HepG2 (cell line): ENCODE measurements around the gene TPSAB1. TPM values are rescaled to one million over a fixed set of nuclear protein-coding genes. Genes with fewer than 3 reads are reported as not detected.

Experiments used
- ATAC-seq: fragments of 200-7000 bp; cut with Tn5 transposase; 3 replicates; pipeline ENCODE4 v1.9.1; 2020; ENCODE audit warnings: mild to moderate bottlenecking, moderate library complexity
- BruUV-seq: library from RNA; stranded (reverse); fragments of 400-500 nt; replicated peaks from 2 replicates; lab custom pipeline; 2021; lab: Mats Ljungman, UMichigan
- CTCF ChIA-PET: fragments of 300-600 bp; formaldehyde crosslinking; extraction: SDS; loops from one replicate; lab custom pipeline; 2021; ENCODE audit warnings: low total read pairs, inconsistent platforms, low intra/inter-chr PET ratio; lab: Yijun Ruan, JAX
- POLR2A ChIA-PET: fragments of 350-600 bp; sonication (Branson Sonifier 250); formaldehyde crosslinking; loops from one replicate; lab custom pipeline; 2020; ENCODE audit warnings: antibody characterized with exemption, inconsistent platforms; lab: Yijun Ruan, JAX
- DNase-seq: peaks from one replicate; pipeline ENCODE4 v3.0.0-alpha.2; 2015; ENCODE audit warnings: low spot score
- FAIRE-seq: peaks from 3 replicates; lab custom pipeline; 2011; peaks lifted over from hg19 to GRCh38; lab: Jason Lieb, UNC
- H2AFZ ChIP-seq: one replicate; pipeline ENCODE4 v1.6.1; 2011; ENCODE audit warnings: low read length, inconsistent platforms
- H3K27ac ChIP-seq: fragments of 300-600 bp; 3 replicates; pipeline ENCODE4 v1.8.0; 2011; ENCODE audit warnings: mixed run types, mild to moderate bottlenecking, mixed read lengths, low read length, inconsistent platforms; ENCODE audit not compliant: insufficient read depth; ENCODE audit errors: extremely low read length
- H3K27me3 ChIP-seq, 2 experiments: fragments of 200-600 bp in 1 of 2; 2 replicates in 1 of 2; 3 replicates in 1 of 2; pipeline versions ENCODE4 v1.6.0 to v1.8.0; 2011; ENCODE audit warnings: low read length in 2 of 2, mild to moderate bottlenecking in 2 of 2, moderate library complexity in 2 of 2, inconsistent platforms in 1 of 2; ENCODE audit not compliant: insufficient read depth in 2 of 2, control insufficient read depth in 1 of 2
- H3K36me3 ChIP-seq, 2 experiments: fragments of 200-600 bp in 1 of 2; replicated peaks in 1 of 2; 2 replicates in 1 of 2; 3 replicates in 1 of 2; pipeline versions ENCODE4 v1.5.1 to v1.8.0; 2011; ENCODE audit warnings: low read length in 2 of 2, inconsistent platforms in 1 of 2; ENCODE audit not compliant: insufficient read depth in 2 of 2, control insufficient read depth in 1 of 2
- H3K4me1 ChIP-seq: 2 replicates; pipeline ENCODE4 v1.5.1; 2012; ENCODE audit warnings: low read length, inconsistent platforms; ENCODE audit not compliant: insufficient read depth
- H3K4me2 ChIP-seq: 2 replicates; pipeline ENCODE4 v1.6.0; 2011; ENCODE audit warnings: low read depth, low read length, inconsistent platforms
- H3K4me3 ChIP-seq, 3 experiments: fragments of 200-600 bp in 1 of 3; sonication (generic), shearing (Covaris generic) in 1 of 3; replicated peaks in 1 of 3; 2 replicates each; pipeline ENCODE4 v1.5.1; 2011 to 2016; ENCODE audit warnings: low read length in 3 of 3, inconsistent platforms in 2 of 3, low read depth in 2 of 3, mild to moderate bottlenecking in 2 of 3, control low read depth in 1 of 3, mixed read lengths in 1 of 3; ENCODE audit not compliant: insufficient read depth in 1 of 3
- H3K79me2 ChIP-seq: one replicate; pipeline ENCODE4 v1.6.1; 2011; ENCODE audit warnings: low read length, inconsistent platforms; ENCODE audit not compliant: insufficient read depth
- H3K9ac ChIP-seq: 2 replicates; pipeline ENCODE4 v1.6.0; 2011; ENCODE audit warnings: mild to moderate bottlenecking, low read depth, low read length, inconsistent platforms; ENCODE audit not compliant: insufficient read depth
- H3K9me3 ChIP-seq: 2 replicates; pipeline ENCODE4 v1.5.1; 2012; ENCODE audit warnings: mild to moderate bottlenecking, low read length
- H4K20me1 ChIP-seq: 2 replicates; pipeline ENCODE4 v1.6.0; 2011; ENCODE audit warnings: inconsistent platforms, mild to moderate bottlenecking, low read length, moderate library complexity; ENCODE audit not compliant: insufficient read depth
- DNMT1 ChIP-seq: sonication (generic); formaldehyde crosslinking; IDR thresholded peaks from 2 replicates; pipeline ENCODE4 v1.5.1; 2020; ENCODE audit warnings: mild to moderate bottlenecking, missing genetic modification reagents
- EZH2 ChIP-seq: conservative IDR thresholded peaks from 2 replicates; pipeline ENCODE4 v1.6.1; 2012; ENCODE audit warnings: mild to moderate bottlenecking, low read depth, low read length, moderate library complexity
- MTF2 ChIP-seq: sonication (generic); formaldehyde crosslinking; IDR thresholded peaks from 2 replicates; pipeline ENCODE4 v1.5.0; 2020; ENCODE audit warnings: missing genetic modification reagents, borderline replicate concordance
- NCOA5 ChIP-seq: sonication (generic); formaldehyde crosslinking; IDR thresholded peaks from 2 replicates; pipeline ENCODE4 v1.4.0; 2020; ENCODE audit warnings: missing genetic modification reagents
- WGBS: methylation state at CpG from one replicate; pipeline ENCODE4 v1.1.6; 2017; ENCODE audit warnings: low lambda C conversion rate; 5-methylcytosine and 5-hydroxymethylcytosine counted together
- in situ Hi-C: cut with HindIII; loops from 2 replicates; pipeline ENCODE4 v1.10.0; 2017; ENCODE audit warnings: low pct_unique_long_range_greater_than_20kb; ENCODE audit not compliant: extremely low pct_ligation_motif_present
- intact Hi-C: fragments of 100-400 bp; cut with micrococcal nuclease; formaldehyde crosslinking; loops from one replicate; pipeline ENCODE4 v1.10.0; 2022; ENCODE audit not compliant: unreplicated experiment
- polyA plus RNA-seq, 8 experiments: library from polyadenylated mRNA; depleted of rRNA in 3 of 8; stranded (reverse) in 7 of 8; unstranded in 1 of 8; fragments of >200 nt; fragmentation: Illumina TruSeq in 4 of 8; extraction: Trizol in 4 of 8; gene quantifications; 2 replicates each; pipeline versions ENCODE4 v1.2.1 to v1.2.3, GENCODE V29; 2011 to 2016; ENCODE audit warnings: low read depth in 4 of 8, missing spikeins in 1 of 8, mixed read lengths in 1 of 8; ENCODE audit not compliant: insufficient read depth in 1 of 8
- total RNA-seq, 5 experiments: library from RNA; depleted of rRNA; stranded (reverse); fragments of >200 nt; fragmentation: Illumina TruSeq; extraction: Trizol; gene quantifications; 2 replicates each; pipeline ENCODE4 v1.2.3, GENCODE V29; 2016; ENCODE audit warnings: low read depth in 1 of 5

The TPSAB1 gene
- total and polyA plus RNA-seq, 2 of the 13 experiments (the other 11 are each of a cell fraction or from before 2014, with no cell fraction given): 0.12 TPM; not detected in 1

DNA sequence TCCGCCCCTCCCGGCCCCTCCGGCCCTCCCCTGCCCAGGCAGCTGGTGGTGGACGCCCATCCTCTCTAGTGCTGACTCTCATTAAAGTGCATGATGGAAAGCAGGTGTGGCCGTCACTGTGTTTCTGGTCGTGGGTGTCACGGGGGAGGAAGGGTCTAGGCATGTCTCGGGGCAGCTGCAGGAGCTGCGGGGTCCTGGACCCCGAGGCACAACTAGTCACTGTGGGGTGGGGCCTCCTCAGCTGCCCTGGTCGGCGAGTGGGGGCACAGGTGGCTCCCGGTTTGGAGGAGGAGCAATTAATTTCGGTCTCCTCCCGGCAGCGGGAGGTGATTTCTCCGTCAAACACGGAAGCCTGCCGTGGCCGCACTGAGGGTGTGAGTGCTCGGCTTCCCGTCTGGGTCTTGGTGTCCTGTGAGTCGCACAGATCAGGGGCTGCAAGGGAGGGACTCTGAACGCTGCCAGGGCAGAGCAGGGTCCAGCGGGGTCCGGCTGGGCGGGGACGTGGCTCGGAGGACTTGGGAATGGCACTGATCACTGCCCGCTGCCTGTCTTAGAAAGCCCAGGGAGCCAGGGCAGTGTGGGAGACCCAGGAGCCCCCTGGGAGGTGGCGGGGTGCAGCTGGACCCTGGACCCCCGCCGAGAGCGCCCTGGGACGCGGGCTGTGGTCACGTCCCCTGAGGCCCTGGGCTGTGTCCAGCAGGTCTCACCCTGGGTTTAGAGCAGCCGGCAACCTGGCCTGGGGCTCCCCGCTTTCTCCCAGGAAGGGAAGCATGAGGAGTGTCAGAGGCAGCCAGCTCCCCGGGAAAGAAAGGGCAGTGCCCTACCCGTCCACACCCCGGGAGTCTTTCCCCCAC, 18.6 kb downstream of the TPSAB1 start:
- no peak overlapping the region for H2AFZ ChIP-seq
- FAIRE-seq: no peak

DNA sequence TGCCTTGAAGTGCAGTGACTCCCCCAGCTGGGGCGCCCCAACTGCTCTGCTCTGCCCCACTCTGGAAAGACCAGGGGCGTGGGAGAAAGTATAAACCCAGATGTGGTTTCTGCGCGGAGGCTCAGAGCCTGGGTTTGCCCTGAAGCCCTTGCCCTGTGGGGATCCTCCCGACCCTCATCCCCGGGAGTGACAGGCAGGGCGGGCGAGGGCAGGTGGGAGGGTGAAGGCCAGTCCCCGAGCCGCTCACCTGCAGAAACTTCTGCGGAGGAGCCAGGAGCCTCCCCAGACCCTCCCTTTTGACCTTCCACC, 19.2 kb downstream of the TPSAB1 start:
- POLR2A ChIA-PET: no interaction called here
- Histone ChIP-seq H3K4me1 (no peaks in the 10 kb centered on the region), H3K4me2 (no peak overlapping the region), H3K36me3 (no peaks in the 10 kb centered on the region), H3K9me3 (no peaks in the 10 kb centered on the region), H3K79me2 (no peaks in the 10 kb centered on the region), H3K27me3 (peaks cover 21 to 68% of the 10 kb centered on the region in 2 experiments; a peak in 4 of 5 replicates), H4K20me1 (no peaks in the 10 kb centered on the region), H3K4me3 (peak overlapping the region in 1 of 3 experiments; percentile 37; a peak in 1 of 6 replicates), H2AFZ (no peak overlapping the region), H3K27ac (no peak overlapping the region), H3K9ac (no peak overlapping the region)
- in situ Hi-C loops (no loop called here), intact Hi-C loops (no loop called here)
- ATAC-seq (no peak), FAIRE-seq (no peak), DNase-seq (no peak)
- TF ChIP-seq EZH2: peak; percentile 60; the same call in 1 of the 2 replicates
- no peak for TF ChIP-seq MTF2
- TF ChIP-seq DNMT1: no peak
- CTCF ChIA-PET: no interaction called here
- no TSS peak for BruUV-seq
- WGBS: 0% methylated on average over 2 of the region's 11 CpGs

More for the DNA sequence above, 18.6 kb downstream of the TPSAB1 start:
- Histone ChIP-seq H3K4me2 (no peak overlapping the region; the same call in 1 of the 2 replicates), H3K27me3 (peaks cover 21 to 68% of the 10 kb centered on the region in 2 experiments; a peak in 4 of 5 replicates), H4K20me1 (no peaks in the 10 kb centered on the region), H3K4me3 (peak overlapping the region in 1 of 3 experiments; percentile 37; a peak in 1 of 6 replicates), H3K9me3 (no peaks in the 10 kb centered on the region), H3K9ac (no peak overlapping the region), H3K27ac (no peak overlapping the region), H3K79me2 (no peaks in the 10 kb centered on the region), H3K4me1 (no peaks in the 10 kb centered on the region), H3K36me3 (no peaks in the 10 kb centered on the region)
- ATAC-seq: no peak; the same call in 2 of the 3 replicates
- WGBS: 8% methylated on average over 8 of the region's 42 CpGs
- ChIA-PET CTCF (no interaction called here), POLR2A (no interaction called here)
- BruUV-seq: no TSS peak
- intact Hi-C loops (no loop called here), in situ Hi-C loops (no loop called here)
- TF ChIP-seq EZH2 (peak; percentile 82; the same call in 1 of the 2 replicates), NCOA5 (CRISPR knock-in tag) (no peak)
- no peak for DNase-seq
